ENCODE data around the gene CENPU. TPM values are rescaled to one million over a fixed set of nuclear protein-coding genes. Genes with fewer than 3 reads are reported as not detected.

The CENPU gene
- total RNA-seq, 1 donor from 2014 or later = 80.3 TPM

GRCh38 chr4:184765473-184766340 is 31.8 kb upstream of the CENPU start:
- H3K9me3 Mint-ChIP-seq = no peaks in the 10 kb centered on the region
- intact Hi-C loops (cut with micrococcal nuclease) = no loop called here
- H3K4me1 Mint-ChIP-seq (ENCODE audit: low read depth) = peaks cover 21% of the 10 kb centered on the region
- H3K4me3 Mint-ChIP-seq = no peak overlapping the region
- no peak overlapping the region for H3K27ac Mint-ChIP-seq
- no peaks in the 10 kb centered on the region for H3K27me3 Mint-ChIP-seq (ENCODE audit: insufficient read depth)
- DNase-seq (ENCODE audit: low spot score) = no peak
- peaks cover 59% of the 10 kb centered on the region for H3K36me3 Mint-ChIP-seq (ENCODE audit: low read depth)

GRCh38 chr4:184764601-184765000 is 30.7 kb upstream of the CENPU start:
- Mint-ChIP-seq H3K4me1 (ENCODE audit: low read depth) (peaks cover 28% of the 10 kb centered on the region), H3K4me3 (no peak overlapping the region), H3K27me3 (ENCODE audit: insufficient read depth) (no peaks in the 10 kb centered on the region), H3K27ac (no peak overlapping the region), H3K9me3 (no peaks in the 10 kb centered on the region), H3K36me3 (ENCODE audit: low read depth) (peaks cover 60% of the 10 kb centered on the region)
- intact Hi-C loops (cut with micrococcal nuclease) = loop anchor here (5.0 kb wide), 1 partner anchor 218 kb away; no protein-coding TSS in a partner anchor
- DNase-seq (ENCODE audit: low spot score) = no peak

GRCh38 chr4:184763150-184763780 is 29.4 kb upstream of the CENPU start:
- Mint-ChIP-seq H3K4me3 (no peak overlapping the region), H3K4me1 (ENCODE audit: low read depth) (peaks cover 33% of the 10 kb centered on the region), H3K27me3 (ENCODE audit: insufficient read depth) (no peaks in the 10 kb centered on the region), H3K27ac (peak overlapping the region; percentile 49), H3K36me3 (ENCODE audit: low read depth) (peaks cover 61% of the 10 kb centered on the region), H3K9me3 (no peaks in the 10 kb centered on the region)
- no peak for DNase-seq (ENCODE audit: low spot score)
- intact Hi-C loops (cut with micrococcal nuclease) = loop anchor here (2.0 to 5.0 kb wide), 2 partner anchors 58 to 219 kb away; no protein-coding TSS in a partner anchor

- no peaks in the 10 kb centered on the region for H3K9me3 Mint-ChIP-seq
- peaks cover 33% of the 10 kb centered on the region for H3K4me1 Mint-ChIP-seq (ENCODE audit: low read depth)
- intact Hi-C loops (cut with micrococcal nuclease) = loop anchor here (1.0 to 5.0 kb wide), 9 partner anchors 17 to 498 kb away; partner anchors contain the start of genes CASP3, CENPU and PRIMPOL
- H3K27ac Mint-ChIP-seq = peak overlapping the region; percentile 85
- H3K4me3 Mint-ChIP-seq = peak overlapping the region; percentile 16
- peak; percentile 59 for DNase-seq (ENCODE audit: low spot score)
- peaks cover 55% of the 10 kb centered on the region for H3K36me3 Mint-ChIP-seq (ENCODE audit: low read depth)
- no peaks in the 10 kb centered on the region for H3K27me3 Mint-ChIP-seq (ENCODE audit: insufficient read depth)
Observed at GRCh38 chr4:184762100-184762499, 28.2 kb upstream of the CENPU start.

GRCh38 chr4:184760681-184761080 is 26.8 kb upstream of the CENPU start:
- Mint-ChIP-seq H3K36me3 (ENCODE audit: low read depth) (peaks cover 54% of the 10 kb centered on the region), H3K4me3 (no peak overlapping the region), H3K27ac (no peak overlapping the region), H3K4me1 (ENCODE audit: low read depth) (peaks cover 33% of the 10 kb centered on the region), H3K9me3 (no peaks in the 10 kb centered on the region), H3K27me3 (ENCODE audit: insufficient read depth) (no peaks in the 10 kb centered on the region)
- DNase-seq (ENCODE audit: low spot score) = no peak
- intact Hi-C loops (cut with micrococcal nuclease) = loop anchor here (5.0 kb wide), 1 partner anchor 222 kb away; no protein-coding TSS in a partner anchor

GRCh38 chr4:184757810-184758209 is 23.9 kb upstream of the CENPU start:
- no peak for DNase-seq (ENCODE audit: low spot score)
- intact Hi-C loops (cut with micrococcal nuclease) = no loop called here
- Mint-ChIP-seq H3K4me1 (ENCODE audit: low read depth) (peaks cover 26% of the 10 kb centered on the region), H3K27ac (no peak overlapping the region), H3K36me3 (ENCODE audit: low read depth) (peaks cover 60% of the 10 kb centered on the region), H3K4me3 (no peak overlapping the region), H3K9me3 (no peaks in the 10 kb centered on the region), H3K27me3 (ENCODE audit: insufficient read depth) (no peaks in the 10 kb centered on the region)

- peaks cover 49% of the 10 kb centered on the region for H3K36me3 Mint-ChIP-seq (ENCODE audit: low read depth)
- intact Hi-C loops (cut with micrococcal nuclease) = no loop called here
- H3K4me3 Mint-ChIP-seq = no peak overlapping the region
- peaks cover 17% of the 10 kb centered on the region for H3K4me1 Mint-ChIP-seq (ENCODE audit: low read depth)
- no peaks in the 10 kb centered on the region for H3K27me3 Mint-ChIP-seq (ENCODE audit: insufficient read depth)
- no peak for DNase-seq (ENCODE audit: low spot score)
- H3K27ac Mint-ChIP-seq = peak overlapping the region; percentile 31
- H3K9me3 Mint-ChIP-seq = no peaks in the 10 kb centered on the region
Observed at GRCh38 chr4:184756399-184756798, 22.5 kb upstream of the CENPU start.

- H3K36me3 Mint-ChIP-seq (ENCODE audit: low read depth) = peaks cover 43% of the 10 kb centered on the region
- H3K27ac Mint-ChIP-seq = no peak overlapping the region
- intact Hi-C loops (cut with micrococcal nuclease) = no loop called here
- DNase-seq (ENCODE audit: low spot score) = no peak
- no peaks in the 10 kb centered on the region for H3K27me3 Mint-ChIP-seq (ENCODE audit: insufficient read depth)
- H3K9me3 Mint-ChIP-seq = no peaks in the 10 kb centered on the region
- no peak overlapping the region for H3K4me3 Mint-ChIP-seq
- peaks cover 19% of the 10 kb centered on the region for H3K4me1 Mint-ChIP-seq (ENCODE audit: low read depth)
Observed at GRCh38 chr4:184755278-184755677, 21.4 kb upstream of the CENPU start.

GRCh38 chr4:184752496-184753275 is 18.8 kb upstream of the CENPU start:
- Mint-ChIP-seq H3K4me3 (no peak overlapping the region), H3K27ac (no peak overlapping the region), H3K36me3 (ENCODE audit: low read depth) (peaks cover 26% of the 10 kb centered on the region), H3K4me1 (ENCODE audit: low read depth) (peaks cover 9% of the 10 kb centered on the region), H3K27me3 (ENCODE audit: insufficient read depth) (no peaks in the 10 kb centered on the region), H3K9me3 (no peaks in the 10 kb centered on the region)
- DNase-seq (ENCODE audit: low spot score) = no peak
- intact Hi-C loops (cut with micrococcal nuclease) = no loop called here

- H3K4me1 Mint-ChIP-seq (ENCODE audit: low read depth) = peaks cover 17% of the 10 kb centered on the region
- intact Hi-C loops (cut with micrococcal nuclease) = no loop called here
- no peaks in the 10 kb centered on the region for H3K27me3 Mint-ChIP-seq (ENCODE audit: insufficient read depth)
- no peak overlapping the region for H3K4me3 Mint-ChIP-seq
- H3K36me3 Mint-ChIP-seq (ENCODE audit: low read depth) = peaks cover 23% of the 10 kb centered on the region
- H3K9me3 Mint-ChIP-seq = no peaks in the 10 kb centered on the region
- DNase-seq (ENCODE audit: low spot score) = no peak
- H3K27ac Mint-ChIP-seq = no peak overlapping the region
Observed at GRCh38 chr4:184751585-184751956, 17.7 kb upstream of the CENPU start.

GRCh38 chr4:184750926-184751584 is 17.2 kb upstream of the CENPU start:
- Mint-ChIP-seq H3K27me3 (ENCODE audit: insufficient read depth) (no peaks in the 10 kb centered on the region), H3K4me3 (no peak overlapping the region), H3K9me3 (no peaks in the 10 kb centered on the region), H3K36me3 (ENCODE audit: low read depth) (peaks cover 20% of the 10 kb centered on the region), H3K27ac (no peak overlapping the region), H3K4me1 (ENCODE audit: low read depth) (peaks cover 22% of the 10 kb centered on the region)
- no peak for DNase-seq (ENCODE audit: low spot score)
- intact Hi-C loops (cut with micrococcal nuclease) = no loop called here

GRCh38 chr4:184748251-184748652 is 14.4 kb upstream of the CENPU start:
- no peaks in the 10 kb centered on the region for H3K27me3 Mint-ChIP-seq (ENCODE audit: insufficient read depth)
- H3K27ac Mint-ChIP-seq = no peak overlapping the region
- H3K36me3 Mint-ChIP-seq (ENCODE audit: low read depth) = peaks cover 4% of the 10 kb centered on the region
- H3K4me3 Mint-ChIP-seq = no peak overlapping the region
- peaks cover 28% of the 10 kb centered on the region for H3K4me1 Mint-ChIP-seq (ENCODE audit: low read depth)
- H3K9me3 Mint-ChIP-seq = no peaks in the 10 kb centered on the region
- no peak for DNase-seq (ENCODE audit: low spot score)
- intact Hi-C loops (cut with micrococcal nuclease) = loop anchor here (5.0 kb wide), 1 partner anchor 214 kb away; no protein-coding TSS in a partner anchor
